Measurements from ENCODE around the gene ELP5. TPM values are rescaled to one million over a fixed set of nuclear protein-coding genes. Genes with fewer than 3 reads are reported as not detected.
A peak's percentile ranks its signal among the peaks of the same experiment; 100 is the strongest.

ELP5 gene
- polyA plus RNA-seq, 3 donors = 36.1 to 49.5 (median 44.1) TPM

- peaks cover 64 to 74% of the 10 kb centered on the region in 2 donors for H3K4me1 ChIP-seq (ENCODE audit: control insufficient read depth in 1 of 2, insufficient read depth in 2 of 2, low read length in 2 of 2)
- Mint-ChIP-seq H3K27ac (peak overlapping the region; percentile 28 to 92 (median 85)), H3K27me3 (ENCODE audit: low read depth in 3 of 3) (peaks cover 0 to 5% (median 0%) of the 10 kb centered on the region in 3 donors), H3K9me3 (peaks cover 0 to 1% (median 0%) of the 10 kb centered on the region in 7 donors), H3K4me1 (peaks cover 65% of the 10 kb centered on the region), H3K36me3 (peaks cover 31 to 37% of the 10 kb centered on the region in 2 donors), H3K4me3 (peak overlapping the region in 1 of 2 donors; percentile 90)
- TF ChIP-seq, protein P1, sequence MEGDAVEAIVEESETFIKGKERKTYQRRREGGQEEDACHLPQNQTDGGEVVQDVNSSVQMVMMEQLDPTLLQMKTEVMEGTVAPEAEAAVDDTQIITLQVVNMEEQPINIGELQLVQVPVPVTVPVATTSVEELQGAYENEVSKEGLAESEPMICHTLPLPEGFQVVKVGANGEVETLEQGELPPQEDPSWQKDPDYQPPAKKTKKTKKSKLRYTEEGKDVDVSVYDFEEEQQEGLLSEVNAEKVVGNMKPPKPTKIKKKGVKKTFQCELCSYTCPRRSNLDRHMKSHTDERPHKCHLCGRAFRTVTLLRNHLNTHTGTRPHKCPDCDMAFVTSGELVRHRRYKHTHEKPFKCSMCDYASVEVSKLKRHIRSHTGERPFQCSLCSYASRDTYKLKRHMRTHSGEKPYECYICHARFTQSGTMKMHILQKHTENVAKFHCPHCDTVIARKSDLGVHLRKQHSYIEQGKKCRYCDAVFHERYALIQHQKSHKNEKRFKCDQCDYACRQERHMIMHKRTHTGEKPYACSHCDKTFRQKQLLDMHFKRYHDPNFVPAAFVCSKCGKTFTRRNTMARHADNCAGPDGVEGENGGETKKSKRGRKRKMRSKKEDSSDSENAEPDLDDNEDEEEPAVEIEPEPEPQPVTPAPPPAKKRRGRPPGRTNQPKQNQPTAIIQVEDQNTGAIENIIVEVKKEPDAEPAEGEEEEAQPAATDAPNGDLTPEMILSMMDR (IDR thresholded peaks at IDR 0.05) = no peak
- WGBS (ENCODE audit: insufficient coverage) = 86% methylated on average over 14 of the region's 22 CpGs
- peaks cover 21 to 26% of the 10 kb centered on the region in 2 donors for H3K36me3 ChIP-seq (replicated peaks in 1 of 2; ENCODE audit: control insufficient read depth in 1 of 2, insufficient read depth in 2 of 2, low read length in 2 of 2)
- H4K20me1 ChIP-seq (ENCODE audit: insufficient read depth, low read length) = peaks cover 45% of the 10 kb centered on the region
- H3K79me2 ChIP-seq (ENCODE audit: insufficient read depth, low read length) = peaks cover 77% of the 10 kb centered on the region
- peak overlapping the region in 1 of 3 experiments; percentile 90 for H3K4me3 ChIP-seq (replicated peaks in 1 of 3; ENCODE audit: low read depth in 2 of 3, low read length in 3 of 3)
- intact Hi-C loops (cut with micrococcal nuclease) = loop anchor here (2.0 to 10.0 kb wide), 4 partner anchors 15 to 249 kb away; partner anchors contain the start of genes EIF5A (in 2 of the 2), POLR2A (in 1 of the 2) and SLC35G6 (in 1 of the 2)
- peak overlapping the region; percentile 32 to 76 for H3K27ac ChIP-seq (ENCODE audit: low read depth in 1 of 2, low read length in 2 of 2)
- DNase-seq = peak in 1 of 3 donors; percentile 44
- H3K9ac ChIP-seq (ENCODE audit: insufficient read depth, low read length, poor library complexity, severe bottlenecking) = no peak overlapping the region
- no peak overlapping the region for H2AFZ ChIP-seq (ENCODE audit: insufficient read depth, low read depth, low read length, poor library complexity, severe bottlenecking)
- no peaks in the 10 kb centered on the region for H3K27me3 ChIP-seq (ENCODE audit: control insufficient read depth in 2 of 2, insufficient read depth in 2 of 2, low read length in 2 of 2)
- H3K4me2 ChIP-seq (replicated peaks; ENCODE audit: extremely low read depth, low read length, poor library complexity, severe bottlenecking) = no peak overlapping the region
- H3K9me3 ChIP-seq (replicated peaks in 1 of 2; ENCODE audit: control insufficient read depth in 1 of 2, insufficient read depth in 1 of 2, low read length in 2 of 2) = no peaks in the 10 kb centered on the region
Measured at GRCh38 chr17:7235693-7236665, 16.0 kb upstream of the ELP5 start.

DNA sequence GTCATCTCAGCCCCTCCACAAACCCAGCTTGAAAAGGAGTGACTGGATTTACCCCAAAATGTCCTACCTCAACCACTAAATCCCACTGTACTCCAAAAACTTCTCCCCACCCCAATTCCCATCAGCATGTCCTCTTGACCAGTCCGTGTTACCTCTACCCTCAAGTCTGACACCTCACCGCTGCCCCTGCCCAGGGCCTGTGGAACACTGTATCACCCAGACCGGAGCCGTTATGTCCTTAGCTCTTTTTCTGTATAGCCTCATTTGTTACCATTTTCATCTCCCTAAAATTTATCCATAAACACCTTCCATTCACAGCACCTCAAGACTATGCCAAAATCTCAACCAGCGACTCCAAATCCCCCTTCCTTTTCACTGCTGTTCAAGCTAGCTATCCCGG lies 15.2 kb upstream of the ELP5 start:
- H3K9me3 Mint-ChIP-seq = peaks cover 0 to 1% (median 0%) of the 10 kb centered on the region in 7 donors
- H3K27me3 ChIP-seq (ENCODE audit: control insufficient read depth in 2 of 2, insufficient read depth in 2 of 2, low read length in 2 of 2) = no peaks in the 10 kb centered on the region
- peaks cover 21 to 26% of the 10 kb centered on the region in 2 donors for H3K36me3 ChIP-seq (replicated peaks in 1 of 2; ENCODE audit: control insufficient read depth in 1 of 2, insufficient read depth in 2 of 2, low read length in 2 of 2)
- H3K9ac ChIP-seq (ENCODE audit: insufficient read depth, low read length, poor library complexity, severe bottlenecking) = no peak overlapping the region
- H3K27ac Mint-ChIP-seq = peak overlapping the region in 5 of 7 donors; percentile 28 to 84 (median 63)
- H3K9me3 ChIP-seq (replicated peaks in 1 of 2; ENCODE audit: control insufficient read depth in 1 of 2, insufficient read depth in 1 of 2, low read length in 2 of 2) = no peaks in the 10 kb centered on the region
- intact Hi-C loops (cut with micrococcal nuclease) = loop anchor here (2.0 to 10.0 kb wide), 3 partner anchors 16 to 248 kb away; partner anchors contain the start of genes EIF5A (in 2 of the 2), POLR2A (in 1 of the 2) and SLC35G6 (in 1 of the 2)
- peaks cover 68% of the 10 kb centered on the region for H3K4me1 Mint-ChIP-seq
- TF ChIP-seq, protein P1 (IDR thresholded peaks at IDR 0.05) = no peak
- WGBS (ENCODE audit: insufficient coverage) = 92% methylated on average over 6 of the region's 6 CpGs
- no peak overlapping the region for H2AFZ ChIP-seq (ENCODE audit: insufficient read depth, low read depth, low read length, poor library complexity, severe bottlenecking)
- peaks cover 77% of the 10 kb centered on the region for H3K79me2 ChIP-seq (ENCODE audit: insufficient read depth, low read length)
- peaks cover 45% of the 10 kb centered on the region for H4K20me1 ChIP-seq (ENCODE audit: insufficient read depth, low read length)
- H3K27ac ChIP-seq (ENCODE audit: low read depth in 1 of 2, low read length in 2 of 2) = no peak overlapping the region
- H3K4me1 ChIP-seq (ENCODE audit: control insufficient read depth in 1 of 2, insufficient read depth in 2 of 2, low read length in 2 of 2) = peaks cover 67 to 76% of the 10 kb centered on the region in 2 donors
- peaks cover 0 to 5% (median 0%) of the 10 kb centered on the region in 3 donors for H3K27me3 Mint-ChIP-seq (ENCODE audit: low read depth in 3 of 3)
- H3K4me3 ChIP-seq (replicated peaks in 1 of 3; ENCODE audit: low read depth in 2 of 3, low read length in 3 of 3) = peak overlapping the region in 1 of 3 experiments; percentile 100
- peaks cover 36 to 45% of the 10 kb centered on the region in 2 donors for H3K36me3 Mint-ChIP-seq
- peak overlapping the region; percentile 100 for H3K4me2 ChIP-seq (replicated peaks; ENCODE audit: extremely low read depth, low read length, poor library complexity, severe bottlenecking)
- H3K4me3 Mint-ChIP-seq = peak overlapping the region in 1 of 2 donors; percentile 98
- no peak for DNase-seq
